Choroid plexus epithelial cell (primary cell): ENCODE measurements around the gene CHD9.

Experiments
- DNase-seq: peaks from one replicate; pipeline ENCODE4 v3.0.0-alpha.2; 2010; ENCODE audit warnings: low read depth
- H3K4me3 ChIP-seq: 2 replicates; pipeline ENCODE4 v1.5.1; 2011; ENCODE audit warnings: low read depth, mild to moderate bottlenecking, control low read depth, low read length, moderate library complexity
- CTCF ChIP-seq: conservative IDR thresholded peaks from 2 replicates; pipeline ENCODE4 v1.5.1; 2011; ENCODE audit warnings: low read depth, mild to moderate bottlenecking, control low read depth, inconsistent platforms, low read length, moderate library complexity

CHD9 gene

DNA sequence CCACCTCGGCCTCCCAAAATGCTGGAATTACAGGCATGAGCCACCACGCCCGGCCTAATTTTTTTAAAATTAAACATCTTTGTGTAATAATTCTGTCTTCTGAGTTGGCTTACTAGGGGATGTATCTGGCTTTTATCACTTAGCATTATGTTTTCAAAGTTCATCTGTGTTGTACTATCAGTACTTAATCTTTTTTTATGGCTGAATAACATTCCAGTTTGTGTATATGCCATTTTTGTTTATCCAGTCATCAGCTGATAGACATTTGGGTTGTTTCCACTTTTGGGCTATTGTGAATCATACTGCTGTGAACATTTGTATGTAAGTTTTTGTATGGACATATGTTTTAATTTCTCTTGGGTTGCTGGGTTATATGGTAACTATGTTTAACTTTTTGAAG, 69.0 kb downstream of the CHD9 start:
- DNase-seq = peak; percentile 48
- TF ChIP-seq CTCF = no peak
- H3K4me3 ChIP-seq = no peak overlapping the region

GRCh38 chr16:53126390-53126789, 71.6 kb downstream of the CHD9 start:
- no peak overlapping the region for H3K4me3 ChIP-seq
- DNase-seq = no peak
- no peak for TF ChIP-seq CTCF

DNA sequence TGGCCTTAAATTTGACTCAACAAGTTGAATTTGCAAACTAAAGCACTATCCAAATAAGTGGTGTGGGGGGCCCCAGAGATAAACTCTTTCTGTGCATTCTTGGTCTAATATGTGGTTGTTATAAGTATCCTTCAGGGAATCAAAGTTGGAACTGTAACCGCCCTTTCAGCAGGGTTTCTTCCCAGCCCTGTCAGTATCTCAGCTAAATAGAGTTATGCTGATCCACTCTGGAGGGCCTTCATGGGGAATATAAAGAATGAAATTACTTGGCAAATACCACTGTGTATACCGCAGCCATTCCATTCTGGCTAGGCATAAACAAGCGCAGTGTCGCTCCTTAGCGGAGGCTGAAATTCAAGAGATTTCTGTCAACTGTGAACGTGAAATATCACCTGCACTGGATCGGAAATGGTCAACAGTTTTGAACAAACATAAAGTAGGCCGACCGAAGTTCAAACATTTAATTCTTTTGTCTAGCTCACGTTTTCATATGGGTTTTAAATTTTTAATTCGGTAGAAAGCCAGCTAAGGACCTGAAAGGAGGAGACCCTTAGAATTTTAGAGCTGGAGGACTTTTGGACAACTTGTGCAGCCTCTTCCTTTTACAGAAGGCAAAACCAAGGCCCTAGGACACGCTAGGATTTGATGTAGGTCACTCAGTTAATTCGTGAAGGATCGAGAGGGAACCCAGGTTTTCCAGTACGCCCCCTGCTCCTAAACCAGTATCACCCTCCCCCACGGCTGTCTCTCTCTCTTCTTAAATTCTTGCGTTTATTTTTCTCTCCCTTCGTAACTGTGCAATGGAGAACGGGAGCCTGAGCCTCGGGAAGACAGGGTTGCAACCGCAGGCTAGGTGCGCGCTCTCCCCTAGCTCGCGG, 74.7 kb downstream of the CHD9 start:
- H3K4me3 ChIP-seq = peak overlapping the region; percentile 65
- DNase-seq = peak; percentile 74
- TF ChIP-seq CTCF = peak; percentile 0

- peak overlapping the region; percentile 83 for H3K4me3 ChIP-seq
- TF ChIP-seq CTCF = peak; percentile 48
- DNase-seq = peak; percentile 97
These were observed 75.6 kb downstream of the CHD9 start for GRCh38 chr16:53130159-53131049.

DNA sequence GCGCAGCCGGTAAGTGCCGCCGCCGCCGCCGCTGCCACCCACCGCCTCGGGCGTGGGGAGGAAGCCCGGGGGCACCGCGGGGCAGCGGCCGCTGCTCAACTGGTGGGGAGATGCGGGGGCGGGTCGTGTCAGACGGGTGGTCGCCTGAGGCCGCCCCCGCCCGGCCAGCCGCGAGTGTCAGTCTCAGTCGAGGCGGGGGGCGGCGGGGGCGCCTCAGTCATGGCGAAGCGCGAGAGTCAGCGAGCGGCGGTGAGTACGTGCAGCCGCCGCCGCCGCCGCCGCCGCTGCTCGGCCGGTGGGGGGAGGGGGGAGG, 76.2 kb downstream of the CHD9 start:
- no peak for DNase-seq
- no peak for TF ChIP-seq CTCF
- peak overlapping the region; percentile 83 for H3K4me3 ChIP-seq

DNA sequence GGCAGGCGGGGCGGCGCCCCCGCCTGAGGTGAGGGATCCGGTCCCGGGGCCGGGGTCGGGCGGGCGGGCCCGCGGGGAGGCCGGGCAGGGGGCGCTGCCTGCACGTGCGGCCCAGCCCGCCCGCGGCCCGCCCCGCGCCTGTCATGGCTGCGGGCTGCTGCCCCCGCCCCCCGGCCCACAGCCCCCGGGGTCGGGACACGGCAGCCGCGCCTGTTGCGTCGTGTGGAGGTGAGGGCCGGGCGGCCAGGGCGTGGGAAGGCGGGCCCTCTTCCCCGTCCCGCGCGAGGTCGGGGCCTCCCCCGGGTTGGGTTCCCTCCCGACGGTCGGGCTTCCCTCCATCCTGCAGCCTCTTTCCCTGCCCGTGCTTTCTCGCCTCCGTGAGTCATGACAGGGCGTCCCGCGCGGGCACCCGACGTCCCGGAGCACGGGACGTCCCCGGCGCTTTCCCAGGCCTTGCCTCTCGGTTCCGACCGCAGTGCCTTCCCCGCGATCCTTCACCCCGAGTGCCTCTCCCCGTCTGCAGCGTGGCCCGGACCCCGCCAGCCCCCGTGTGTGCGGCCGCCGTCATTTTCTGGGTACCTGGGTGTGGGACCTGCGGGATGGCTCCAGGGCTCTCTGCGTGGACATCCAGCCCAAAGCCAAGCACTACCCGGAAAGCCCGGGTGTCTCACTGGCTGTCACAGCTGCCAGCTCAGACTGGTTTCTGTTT, 76.7 kb downstream of the CHD9 start:
- peak; percentile 40 for DNase-seq
- no peak for TF ChIP-seq CTCF

More for the DNA sequence above, 76.7 kb downstream of the CHD9 start:
- peak overlapping the region; percentile 83 for H3K4me3 ChIP-seq
